K562 (cell line): Measurements from ENCODE around the gene ANKRD11. TPM values are rescaled to one million over a fixed set of nuclear protein-coding genes. Genes with fewer than 3 reads are reported as not detected.

Experiments used
- ATAC-seq: fragments of 200-7000 bp; cut with Tn5 transposase; 3 replicates; pipeline ENCODE4 v1.9.1; 2020; ENCODE audit warnings: moderate library complexity
- BruUV-seq: library from RNA; stranded (reverse); fragments of 400-500 nt; replicated peaks from 2 replicates; lab custom pipeline; 2021; lab: Mats Ljungman, UMichigan
- CTCF ChIA-PET: fragments of 300-600 bp; formaldehyde crosslinking; extraction: SDS; loops from one replicate; lab custom pipeline; 2021; ENCODE audit warnings: low intra/inter-chr PET ratio; lab: Yijun Ruan, JAX
- POLR2A ChIA-PET: fragments of 300-600, 350-650 bp; sonication (Branson Sonifier 250); formaldehyde crosslinking; extraction: SDS; loops from one replicate; lab custom pipeline; 2021; ENCODE audit warnings: antibody characterized with exemption, inconsistent platforms; lab: Yijun Ruan, JAX
- DNase-seq, 4 experiments: peaks; one replicate each; pipeline versions ENCODE4 v3.0.0 to v3.0.0-alpha.2; 2011 to 2018; ENCODE audit warnings: low spot score in 3 of 4, mixed read lengths in 3 of 4; ENCODE audit errors: extremely low read depth in 1 of 4
- FAIRE-seq: peaks from 2 replicates; lab custom pipeline; 2011; peaks lifted over from hg19 to GRCh38; lab: Jason Lieb, UNC
- H2AFZ ChIP-seq: 2 replicates; pipeline ENCODE4 v1.6.0; 2011; ENCODE audit warnings: low read depth, low read length, control low read depth, inconsistent platforms
- H3K27ac ChIP-seq: fragments of 200-600 bp; 3 replicates; pipeline ENCODE4 v1.8.0; 2011; ENCODE audit warnings: low read depth, mild to moderate bottlenecking, control low read depth, inconsistent platforms, low read length, moderate library complexity, mixed read lengths; ENCODE audit errors: extremely low read depth
- H3K27me3 ChIP-seq, 2 experiments: fragments of 300-600 bp in 1 of 2; 2 replicates in 1 of 2; 3 replicates in 1 of 2; pipeline versions ENCODE4 v1.6.0 to v1.8.0; 2011; ENCODE audit warnings: inconsistent platforms in 2 of 2, low read length in 2 of 2, mild to moderate bottlenecking in 1 of 2, mixed read lengths in 1 of 2, moderate library complexity in 1 of 2; ENCODE audit not compliant: control insufficient read depth in 2 of 2, insufficient read depth in 2 of 2
- H3K36me3 ChIP-seq: fragments of 300-600 bp; 3 replicates; pipeline ENCODE4 v1.8.0; 2011; ENCODE audit warnings: mild to moderate bottlenecking, low read length, inconsistent platforms; ENCODE audit not compliant: control insufficient read depth, insufficient read depth
- H3K4me1 ChIP-seq, 2 experiments: fragments of 200-600 bp in 1 of 2; replicated peaks in 1 of 2; 2 replicates in 1 of 2; 3 replicates in 1 of 2; pipeline versions ENCODE4 v1.5.1 to v1.8.0; 2011; ENCODE audit warnings: inconsistent platforms in 2 of 2, low read length in 2 of 2, mild to moderate bottlenecking in 1 of 2, mixed read lengths in 1 of 2, moderate library complexity in 1 of 2; ENCODE audit not compliant: control insufficient read depth in 2 of 2, insufficient read depth in 2 of 2
- H3K4me2 ChIP-seq: 2 replicates; pipeline ENCODE4 v1.6.1; 2011; ENCODE audit warnings: low read length, control low read depth, inconsistent platforms, mixed read lengths; ENCODE audit not compliant: insufficient read depth
- H3K4me3 ChIP-seq: fragments of 200-600 bp; sonication (generic), shearing (Covaris generic); 2 replicates; pipeline ENCODE4 v1.5.1; 2016; ENCODE audit warnings: control low read depth, inconsistent platforms
- H3K79me2 ChIP-seq: fragments of 200-600 bp; 3 replicates; pipeline ENCODE4 v1.8.0; 2011; ENCODE audit warnings: low read length, inconsistent platforms; ENCODE audit not compliant: control insufficient read depth, insufficient read depth
- H3K9ac ChIP-seq, 2 experiments: 2 replicates each; pipeline versions ENCODE4 v1.6.0 to v1.6.1; 2011; ENCODE audit warnings: low read depth in 2 of 2, low read length in 2 of 2, control low read depth in 1 of 2, inconsistent platforms in 1 of 2, mild to moderate bottlenecking in 1 of 2, mixed read lengths in 1 of 2; ENCODE audit not compliant: insufficient read depth in 1 of 2
- H3K9me1 ChIP-seq: one replicate; pipeline ENCODE4 v1.6.0; 2011; ENCODE audit warnings: inconsistent platforms, mild to moderate bottlenecking, low read length, moderate library complexity; ENCODE audit not compliant: control insufficient read depth, insufficient read depth
- H3K9me3 ChIP-seq: replicated peaks from 2 replicates; pipeline ENCODE4 v1.5.1; 2011; ENCODE audit warnings: low read depth, low read length, inconsistent platforms; ENCODE audit not compliant: control insufficient read depth, insufficient read depth
- H4K20me1 ChIP-seq: replicated peaks from 2 replicates; pipeline ENCODE4 v1.6.1; 2011; ENCODE audit warnings: low read length, inconsistent platforms, mixed read lengths; ENCODE audit not compliant: control insufficient read depth, insufficient read depth
- HNRNPL ChIP-seq: fragments of 200-400 bp; formaldehyde crosslinking; IDR thresholded peaks from 2 replicates; pipeline ENCODE4 v1.6.1; 2017; ENCODE audit warnings: low read depth, mild to moderate bottlenecking, low read length
- RHOXF2B ChIP-seq: fragments of 250-450 bp; sonication (Bioruptor Pico); conservative IDR thresholded peaks from 2 replicates; pipeline ENCODE4 v1.5.1; 2021
- ZNF395 ChIP-seq: fragments of 200-800 bp; sonication (Bioruptor generic); IDR thresholded peaks from 2 replicates; pipeline ENCODE4 v1.6.1; 2017; ENCODE audit warnings: missing genetic modification characterization, missing compliant biosample characterization
- ZSCAN32 ChIP-seq: fragments of 450-650 bp; formaldehyde crosslinking; IDR thresholded peaks from 2 replicates; pipeline ENCODE4 v1.4.0; 2020; ENCODE audit warnings: mild to moderate bottlenecking, moderate library complexity
- WGBS: fragments of 100-300 bp; shearing (Covaris generic); methylation state at CpG from one replicate; pipeline ENCODE4 v1.1.6; 2016; ENCODE audit warnings: low coverage, mixed read lengths; ENCODE audit not compliant: insufficient coverage; ENCODE audit errors: missing lambda C conversion rate; 5-methylcytosine and 5-hydroxymethylcytosine counted together
- in situ Hi-C: fragments of 300-500 bp; cut with MboI; formaldehyde crosslinking; loops from 4 replicates; pipeline ENCODE4 v1.15.0; 2018; ENCODE audit warnings: inconsistent platforms, mixed read lengths
- intact Hi-C: fragments of 100-400 bp; cut with micrococcal nuclease; formaldehyde crosslinking; loops from 2 replicates; pipeline ENCODE4 v1.14.2; 2022
- polyA plus RNA-seq, 8 experiments: library from polyadenylated mRNA; depleted of rRNA in 4 of 8; stranded (reverse) in 5 of 8; unstranded in 3 of 8; fragments of >200 nt; fragmentation: Nextera tagmentation in 2 of 8; fragmentation: Illumina TruSeq in 1 of 8; extraction: Ambion mirVana in 2 of 8; extraction: Trizol in 1 of 8; gene quantifications; 2 replicates each; pipeline versions ENCODE4 v1.2.1 to v1.2.3, GENCODE V29; 2011 to 2014; ENCODE audit warnings: inconsistent platforms in 1 of 8, missing spikeins in 1 of 8
- total RNA-seq, 7 experiments: library from RNA; depleted of rRNA in 6 of 7; stranded (reverse); fragments of >200 nt in 6 of 7; fragmentation: Illumina TruSeq in 2 of 7; extraction: Trizol in 2 of 7; gene quantifications; 2 replicates each; pipeline versions ENCODE4 v1.2.1 to v1.2.3, GENCODE V29; 2011 to 2021; ENCODE audit warnings: low replicate concordance in 1 of 7

Gene ANKRD11
- total and polyA plus RNA-seq, 9 of the 15 experiments (the other 6 are each of a cell fraction or from before 2014, with no cell fraction given) = 4.7 to 126 (median 31.7) TPM

DNA sequence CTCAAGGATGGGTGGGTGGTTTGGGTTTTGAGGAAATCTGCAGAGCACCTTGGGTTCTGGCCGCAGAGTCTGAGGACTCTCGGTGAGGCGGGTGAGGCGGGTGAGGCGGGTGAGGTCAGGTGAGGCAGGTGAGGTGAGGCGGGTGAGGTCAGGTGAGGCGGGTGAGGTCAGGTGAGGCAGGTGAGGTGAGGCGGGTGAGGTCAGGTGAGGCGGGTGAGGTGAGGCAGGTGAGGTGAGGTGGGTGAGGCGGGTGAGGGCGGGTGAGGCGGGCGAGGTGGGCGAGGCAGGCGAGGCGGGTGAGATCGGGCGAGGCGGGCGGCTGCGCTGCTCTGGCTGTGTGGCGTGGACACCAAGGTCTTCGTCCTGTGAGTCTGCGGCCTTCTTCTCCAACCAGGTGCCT lies 46.0 kb upstream of the ANKRD11 start:
- Histone ChIP-seq H2AFZ (no peak overlapping the region), H3K9me3 (no peaks in the 10 kb centered on the region), H3K9me1 (no peaks in the 10 kb centered on the region), H3K4me2 (no peak overlapping the region), H3K4me1 (peaks cover 0 to 12% of the 10 kb centered on the region in 2 experiments; a peak in 3 of 5 replicates), H3K27ac (no peak overlapping the region), H3K4me3 (no peak overlapping the region), H3K9ac (no peak overlapping the region; a peak in 1 of 4 replicates), H3K27me3 (no peaks in the 10 kb centered on the region), H4K20me1 (0 out of 2 replicates have a peak, but pooled peaks cover 6% of the 10 kb centered on the region), H3K79me2 (no peaks in the 10 kb centered on the region), H3K36me3 (peaks cover 76% of the 10 kb centered on the region; the same call in 2 of the 3 replicates)
- TF ChIP-seq RHOXF2B (CRISPR knock-in tag) (no peak), ZSCAN32 (no peak), ZNF395 (CRISPR knock-in tag) (no peak), HNRNPL (peak; percentile 62; the same call in 1 of the 2 replicates)
- BruUV-seq = no TSS peak
- FAIRE-seq = no peak
- 92% methylated on average over 8 of the region's 24 CpGs for WGBS
- ChIA-PET POLR2A (no interaction called here), CTCF (no interaction called here)
- DNase-seq = no peak
- in situ Hi-C loops = no loop called here
- no peak for ATAC-seq
- intact Hi-C loops = no loop called here
